AG10803 (cell line): ENCODE measurements around the gene NCKAP5.

Experiments used
- DNase-seq: peaks from one replicate; pipeline ENCODE4 v3.0.0; 2010; ENCODE audit warnings: low read depth
- H3K4me3 ChIP-seq: 2 replicates; pipeline ENCODE4 v1.5.1; 2011; ENCODE audit warnings: mild to moderate bottlenecking, low read length, control low read depth
- TF ChIP-seq, protein P1 (sequence below): conservative IDR thresholded peaks from 2 replicates; pipeline ENCODE4 v1.5.1; 2011; ENCODE audit warnings: mild to moderate bottlenecking, low read length, control low read depth, inconsistent platforms

Gene NCKAP5

GRCh38 chr2:132740081-132740720 lies 828.1 kb downstream of the NCKAP5 start:
- no peak overlapping the region for H3K4me3 ChIP-seq
- no peak for DNase-seq
- TF ChIP-seq, protein P1, sequence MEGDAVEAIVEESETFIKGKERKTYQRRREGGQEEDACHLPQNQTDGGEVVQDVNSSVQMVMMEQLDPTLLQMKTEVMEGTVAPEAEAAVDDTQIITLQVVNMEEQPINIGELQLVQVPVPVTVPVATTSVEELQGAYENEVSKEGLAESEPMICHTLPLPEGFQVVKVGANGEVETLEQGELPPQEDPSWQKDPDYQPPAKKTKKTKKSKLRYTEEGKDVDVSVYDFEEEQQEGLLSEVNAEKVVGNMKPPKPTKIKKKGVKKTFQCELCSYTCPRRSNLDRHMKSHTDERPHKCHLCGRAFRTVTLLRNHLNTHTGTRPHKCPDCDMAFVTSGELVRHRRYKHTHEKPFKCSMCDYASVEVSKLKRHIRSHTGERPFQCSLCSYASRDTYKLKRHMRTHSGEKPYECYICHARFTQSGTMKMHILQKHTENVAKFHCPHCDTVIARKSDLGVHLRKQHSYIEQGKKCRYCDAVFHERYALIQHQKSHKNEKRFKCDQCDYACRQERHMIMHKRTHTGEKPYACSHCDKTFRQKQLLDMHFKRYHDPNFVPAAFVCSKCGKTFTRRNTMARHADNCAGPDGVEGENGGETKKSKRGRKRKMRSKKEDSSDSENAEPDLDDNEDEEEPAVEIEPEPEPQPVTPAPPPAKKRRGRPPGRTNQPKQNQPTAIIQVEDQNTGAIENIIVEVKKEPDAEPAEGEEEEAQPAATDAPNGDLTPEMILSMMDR: no peak

DNA sequence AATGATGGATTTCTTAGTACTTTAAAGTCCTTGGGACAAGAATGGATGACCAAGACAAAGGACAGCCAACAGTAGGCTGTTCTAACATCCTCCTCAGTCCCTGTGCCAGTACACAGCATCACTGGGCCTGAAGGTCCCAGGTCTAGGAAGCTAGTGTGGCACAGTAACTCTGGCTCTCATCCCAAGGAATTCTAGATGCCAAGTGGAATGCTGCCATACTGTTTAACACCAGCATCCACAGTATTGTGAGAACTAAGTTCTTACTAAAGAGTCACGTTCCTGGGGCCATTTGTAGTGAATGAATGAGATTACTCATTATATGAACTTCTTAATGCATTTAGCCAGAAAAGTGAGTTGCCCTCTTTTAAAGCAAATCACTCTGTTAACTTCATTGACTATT lies 830.0 kb downstream of the NCKAP5 start:
- TF ChIP-seq, protein P1: no peak
- DNase-seq: no peak
- H3K4me3 ChIP-seq: no peak overlapping the region

GRCh38 chr2:132736059-132736458 lies 832.2 kb downstream of the NCKAP5 start:
- H3K4me3 ChIP-seq: no peak overlapping the region
- no peak for DNase-seq
- TF ChIP-seq, protein P1: no peak

GRCh38 chr2:132734961-132735360 lies 833.3 kb downstream of the NCKAP5 start:
- DNase-seq: no peak
- H3K4me3 ChIP-seq: no peak overlapping the region
- TF ChIP-seq, protein P1: no peak

- no peak for DNase-seq
- TF ChIP-seq, protein P1: no peak
- H3K4me3 ChIP-seq: no peak overlapping the region
Observed at GRCh38 chr2:132733094-132733493, 835.2 kb downstream of the NCKAP5 start.

DNA sequence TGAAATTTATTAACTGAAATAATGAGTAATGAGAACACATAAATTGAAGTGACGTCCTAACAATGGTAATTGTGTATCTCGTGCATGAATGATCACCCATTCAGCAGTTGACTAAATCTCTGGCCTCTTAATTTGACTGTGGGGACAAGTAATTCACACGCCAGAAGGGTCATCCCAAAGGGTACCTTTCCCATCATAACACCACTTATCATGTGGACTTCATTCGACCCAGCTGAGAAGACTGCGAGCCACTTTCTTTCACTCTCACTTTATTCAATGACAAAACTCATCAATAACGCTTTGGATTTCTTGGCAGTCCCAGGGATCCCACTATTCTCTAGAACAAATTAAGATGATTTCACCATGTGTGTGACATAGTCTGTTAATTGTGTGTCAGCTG lies 835.6 kb downstream of the NCKAP5 start:
- H3K4me3 ChIP-seq: no peak overlapping the region
- TF ChIP-seq, protein P1: no peak
- DNase-seq: no peak

- DNase-seq: no peak
- TF ChIP-seq, protein P1: no peak
- no peak overlapping the region for H3K4me3 ChIP-seq
Observed at GRCh38 chr2:132731441-132731840, 836.8 kb downstream of the NCKAP5 start.
